ENCODE results near the gene CYP26B1. TPM values are rescaled to one million over a fixed set of nuclear protein-coding genes. Genes with fewer than 3 reads are reported as not detected.

CYP26B1 gene
- total RNA-seq, 1 donor from 2014 or later, result 1.2 TPM

GRCh38 chr2:72112401-72112800 is 35.3 kb downstream of the CYP26B1 start:
- no peak overlapping the region for H2AFZ ChIP-seq (ENCODE audit: low read depth, low read length)
- no peaks in the 10 kb centered on the region for H3K9me3 ChIP-seq (ENCODE audit: insufficient read depth, low read depth, low read length)
- no peaks in the 10 kb centered on the region for H3K36me3 Mint-ChIP-seq (ENCODE audit: low read depth, unreplicated experiment)
- H3K4me3 ChIP-seq (ENCODE audit: insufficient read depth, low read depth, low read length), result no peak overlapping the region
- H3K9me3 Mint-ChIP-seq (ENCODE audit: unreplicated experiment), result peaks cover 1% of the 10 kb centered on the region
- H3K27me3 Mint-ChIP-seq (ENCODE audit: low read depth, unreplicated experiment), result no peaks in the 10 kb centered on the region
- no peaks in the 10 kb centered on the region for H3K36me3 ChIP-seq (ENCODE audit: insufficient read depth, low read length)
- no peaks in the 10 kb centered on the region for H3K79me2 ChIP-seq (ENCODE audit: insufficient read depth, low read length)
- FAIRE-seq (no peak), DNase-seq (ENCODE audit: low read depth) (peak; percentile 58)
- H3K27me3 ChIP-seq (ENCODE audit: insufficient read depth, low read length), result no peaks in the 10 kb centered on the region
- peak overlapping the region; percentile 6 for H3K4me2 ChIP-seq (ENCODE audit: low read length)
- H3K4me1 ChIP-seq (ENCODE audit: insufficient read depth, low read length), result peaks cover 24% of the 10 kb centered on the region
- no peak overlapping the region for H3K4me3 Mint-ChIP-seq (ENCODE audit: unreplicated experiment)
- no peak overlapping the region for H3K9ac ChIP-seq (ENCODE audit: low read length)
- H3K4me1 Mint-ChIP-seq (ENCODE audit: low read depth, unreplicated experiment), result peaks cover 33% of the 10 kb centered on the region
- no peaks in the 10 kb centered on the region for H4K20me1 ChIP-seq (ENCODE audit: insufficient read depth, low read length)
- peak overlapping the region; percentile 47 for H3K27ac Mint-ChIP-seq (ENCODE audit: unreplicated experiment)
- no peak for TF ChIP-seq CTCF (IDR thresholded peaks at IDR 0.05; ENCODE audit: insufficient read depth, low read depth, low read length)
- no peak for TF ChIP-seq EZH2 (IDR thresholded peaks at IDR 0.05; ENCODE audit: insufficient read depth, low read length)
- H3K27ac ChIP-seq (ENCODE audit: low read depth, low read length), result no peak overlapping the region

- H3K9me3 Mint-ChIP-seq (ENCODE audit: unreplicated experiment), result peaks cover 1% of the 10 kb centered on the region
- no peak for FAIRE-seq
These were observed 36.6 kb downstream of the CYP26B1 start for GRCh38 chr2:72111061-72111460.

More at GRCh38 chr2:72111061-72111460, 36.6 kb downstream of the CYP26B1 start:
- Histone ChIP-seq H3K4me2 (ENCODE audit: low read length) (no peak overlapping the region), H4K20me1 (ENCODE audit: insufficient read depth, low read length) (no peaks in the 10 kb centered on the region), H2AFZ (ENCODE audit: low read depth, low read length) (no peak overlapping the region), H3K79me2 (ENCODE audit: insufficient read depth, low read length) (no peaks in the 10 kb centered on the region), H3K4me1 (ENCODE audit: insufficient read depth, low read length) (peaks cover 20% of the 10 kb centered on the region), H3K9me3 (ENCODE audit: insufficient read depth, low read depth, low read length) (no peaks in the 10 kb centered on the region), H3K27ac (ENCODE audit: low read depth, low read length) (no peak overlapping the region), H3K9ac (ENCODE audit: low read length) (no peak overlapping the region), H3K4me3 (ENCODE audit: insufficient read depth, low read depth, low read length) (no peak overlapping the region), H3K27me3 (ENCODE audit: insufficient read depth, low read length) (no peaks in the 10 kb centered on the region), H3K36me3 (ENCODE audit: insufficient read depth, low read length) (no peaks in the 10 kb centered on the region)
- DNase-seq (ENCODE audit: low read depth), result no peak
- no peak overlapping the region for H3K4me3 Mint-ChIP-seq (ENCODE audit: unreplicated experiment)
- H3K4me1 Mint-ChIP-seq (ENCODE audit: low read depth, unreplicated experiment), result peaks cover 28% of the 10 kb centered on the region
- no peak overlapping the region for H3K27ac Mint-ChIP-seq (ENCODE audit: unreplicated experiment)
- TF ChIP-seq CTCF (IDR thresholded peaks at IDR 0.05; ENCODE audit: insufficient read depth, low read depth, low read length), result no peak
- TF ChIP-seq EZH2 (IDR thresholded peaks at IDR 0.05; ENCODE audit: insufficient read depth, low read length), result no peak
- no peaks in the 10 kb centered on the region for H3K27me3 Mint-ChIP-seq (ENCODE audit: low read depth, unreplicated experiment)
- no peaks in the 10 kb centered on the region for H3K36me3 Mint-ChIP-seq (ENCODE audit: low read depth, unreplicated experiment)

Data from astrocyte (in vitro differentiated cells and primary cell).